NCI-H526 (cell line): Measurements from ENCODE around the gene STMN3.
"Not testable (repeated sequence)": the region's sequence is repeated elsewhere in the genome, so short reads cannot be mapped to it uniquely, and the experiment has no call there.

Experiments
- DNase-seq, 2 experiments: peaks; one replicate each; lab custom pipeline; 2025; lab: John Stamatoyannopoulos, UW

STMN3 gene

GRCh38 chr20:63612276-63612931 lies 40.8 kb downstream of the STMN3 start:
- no peak for DNase-seq

- DNase-seq = no peak
Observed at GRCh38 chr20:63611646-63612045, 41.6 kb downstream of the STMN3 start.

- no peak for DNase-seq
Observed at GRCh38 chr20:63610581-63611435, 42.4 kb downstream of the STMN3 start.

- no peak for DNase-seq
Observed at GRCh38 chr20:63606686-63607085, 46.5 kb downstream of the STMN3 start.

- DNase-seq = no peak
Observed at GRCh38 chr20:63602321-63602720, 50.9 kb downstream of the STMN3 start.

- DNase-seq = not testable (repeated sequence)
Observed at GRCh38 chr20:63601679-63602078, 51.5 kb downstream of the STMN3 start.

GRCh38 chr20:63599396-63600050 lies 53.7 kb downstream of the STMN3 start:
- no peak for DNase-seq

GRCh38 chr20:63598479-63599395 lies 54.5 kb downstream of the STMN3 start:
- no peak for DNase-seq

- DNase-seq = no peak
Observed at GRCh38 chr20:63597651-63598478, 55.4 kb downstream of the STMN3 start.

- no peak for DNase-seq
Observed at GRCh38 chr20:63596423-63596822, 56.8 kb downstream of the STMN3 start.

- DNase-seq = no peak
Observed at GRCh38 chr20:63595416-63596127, 57.7 kb downstream of the STMN3 start.

- DNase-seq = no peak
Observed at GRCh38 chr20:63594043-63594561, 59.1 kb downstream of the STMN3 start.

GRCh38 chr20:63592661-63593060 lies 60.6 kb downstream of the STMN3 start:
- DNase-seq = no peak

- DNase-seq = no peak
Observed at GRCh38 chr20:63591786-63592355, 61.4 kb downstream of the STMN3 start.

- no peak for DNase-seq
Observed at GRCh38 chr20:63591147-63591533, 62.1 kb downstream of the STMN3 start.

GRCh38 chr20:63590218-63591146 lies 62.7 kb downstream of the STMN3 start:
- no peak for DNase-seq
